NCI-H1417 (cell line): Measurements from ENCODE around the gene BIN2.
"Not testable (repeated sequence)": the region's sequence is repeated elsewhere in the genome, so short reads cannot be mapped to it uniquely, and the experiment has no call there.

Experiments
- DNase-seq, 3 experiments: peaks; one replicate each; lab custom pipeline; 2025; lab: John Stamatoyannopoulos, UW

BIN2 gene

DNA sequence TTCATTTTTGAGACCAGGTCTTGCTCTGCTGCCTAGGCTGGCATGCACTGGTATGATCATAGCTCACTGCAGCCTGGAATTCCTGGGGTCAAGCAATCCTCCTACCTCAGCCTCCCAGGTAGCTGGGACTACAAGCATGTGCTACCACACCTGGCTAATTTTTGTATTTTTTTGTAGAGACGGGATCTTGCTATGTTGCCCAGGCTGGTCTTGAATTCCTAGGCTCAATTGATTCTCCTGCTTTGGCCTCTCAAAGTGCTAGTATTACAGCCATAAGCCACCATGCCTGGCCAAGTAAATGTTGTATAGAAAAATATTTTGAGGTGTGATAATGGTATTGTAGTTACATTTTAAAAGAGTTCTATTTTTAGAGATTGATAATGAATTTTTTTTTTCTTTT is 12.6 kb downstream of the BIN2 start:
- DNase-seq = no peak

DNA sequence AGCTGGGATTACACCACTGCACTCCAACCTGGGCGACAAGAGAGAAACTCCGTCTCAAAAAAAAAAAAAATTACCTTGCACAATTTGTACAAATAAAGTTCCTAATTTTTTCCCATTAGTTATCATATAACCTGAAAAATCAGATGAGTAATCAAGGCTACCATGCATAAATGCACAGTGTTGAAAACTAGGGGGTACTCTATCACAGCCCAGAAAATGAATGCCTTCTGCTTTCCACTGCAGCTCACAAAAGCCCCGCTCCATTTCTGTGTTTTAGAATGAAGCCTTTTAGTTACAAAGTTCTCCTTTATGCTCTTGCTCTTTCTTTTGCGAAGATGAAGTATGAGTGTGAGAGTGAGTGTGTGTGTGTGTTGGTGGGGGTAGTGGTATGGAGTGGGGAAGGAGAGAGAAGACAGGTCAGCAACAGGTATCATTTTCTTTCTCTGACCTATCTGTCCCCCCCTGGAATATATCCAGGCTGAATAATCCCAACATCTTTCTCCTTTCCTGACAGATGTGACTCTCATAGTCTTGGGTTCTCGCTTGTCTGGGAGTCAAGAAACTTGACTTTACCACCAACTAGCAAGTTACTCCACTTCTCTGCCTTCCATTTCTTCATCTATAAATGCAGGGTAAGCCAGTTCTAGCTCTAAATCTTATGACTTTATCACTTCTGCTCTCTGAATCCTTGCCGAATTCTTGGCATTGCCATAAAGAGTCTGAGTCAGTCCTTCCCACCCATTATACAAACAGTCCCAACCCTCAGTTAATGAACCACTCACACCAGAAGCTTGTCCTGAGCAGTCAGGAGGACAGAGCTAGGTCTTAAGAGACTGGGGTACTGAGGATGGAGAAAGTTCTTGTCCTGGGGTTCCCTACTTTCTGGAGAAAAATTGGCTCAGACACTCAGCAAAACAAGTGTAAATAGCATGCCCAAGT is 16.1 kb downstream of the BIN2 start:
- DNase-seq = no peak

DNA sequence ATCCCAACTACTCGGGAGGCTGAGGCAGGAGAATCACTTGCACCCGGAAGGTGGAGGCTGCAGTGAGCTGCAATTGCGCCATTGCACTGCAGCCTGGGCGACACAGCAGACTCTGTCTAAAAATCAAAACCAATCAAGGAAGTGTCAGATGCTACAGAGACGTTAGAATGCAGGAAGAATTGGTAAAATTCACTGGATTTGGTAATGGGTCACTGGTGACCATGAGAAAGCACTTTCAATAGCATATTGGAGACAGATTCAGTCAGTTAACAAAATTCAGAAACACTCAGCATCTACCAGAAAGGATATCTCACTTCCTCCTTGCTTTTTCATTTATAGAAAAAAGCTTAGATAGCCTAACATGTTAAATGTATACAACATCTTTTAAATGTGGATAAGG is 17.5 kb downstream of the BIN2 start:
- DNase-seq = no peak

DNA sequence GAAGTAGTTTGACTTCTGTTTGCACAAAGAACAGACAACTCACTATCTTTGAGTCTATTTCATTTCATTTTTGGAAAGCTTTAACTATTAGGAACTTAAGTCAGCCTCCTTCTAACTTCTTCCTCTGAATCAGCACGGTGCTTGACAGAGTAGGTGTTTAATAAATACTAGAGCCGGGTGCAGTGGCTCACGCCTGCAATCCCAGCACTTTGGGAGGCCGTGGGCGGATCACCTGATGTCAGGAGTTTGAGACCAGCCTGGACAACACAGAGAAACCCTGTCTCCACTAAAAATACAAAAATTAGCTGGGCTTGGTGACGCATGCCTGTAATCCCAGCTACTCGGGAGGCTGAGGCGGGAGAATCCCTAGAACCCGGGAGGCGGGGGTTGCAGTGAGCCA is 23.2 kb downstream of the BIN2 start:
- not testable (repeated sequence) for DNase-seq

DNA sequence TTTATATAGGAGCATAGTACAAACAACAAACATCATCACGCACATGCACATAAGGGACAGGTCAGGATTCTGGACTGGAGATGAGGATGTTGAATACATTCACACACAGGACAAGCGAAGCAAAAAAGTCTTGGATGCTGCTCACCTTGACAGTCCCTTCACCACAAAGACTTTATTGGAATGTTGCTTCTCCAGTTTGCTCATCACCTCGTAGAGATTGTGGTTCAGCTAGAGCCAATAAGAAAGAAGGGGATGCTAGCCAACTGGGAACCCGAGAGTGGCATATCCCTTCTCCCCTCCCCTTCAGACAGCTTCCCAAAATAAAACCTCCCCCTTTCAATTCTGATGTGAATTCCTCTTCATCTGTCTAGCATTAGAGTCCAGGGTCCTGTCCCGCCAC is 28.3 kb downstream of the BIN2 start:
- DNase-seq = no peak

DNA sequence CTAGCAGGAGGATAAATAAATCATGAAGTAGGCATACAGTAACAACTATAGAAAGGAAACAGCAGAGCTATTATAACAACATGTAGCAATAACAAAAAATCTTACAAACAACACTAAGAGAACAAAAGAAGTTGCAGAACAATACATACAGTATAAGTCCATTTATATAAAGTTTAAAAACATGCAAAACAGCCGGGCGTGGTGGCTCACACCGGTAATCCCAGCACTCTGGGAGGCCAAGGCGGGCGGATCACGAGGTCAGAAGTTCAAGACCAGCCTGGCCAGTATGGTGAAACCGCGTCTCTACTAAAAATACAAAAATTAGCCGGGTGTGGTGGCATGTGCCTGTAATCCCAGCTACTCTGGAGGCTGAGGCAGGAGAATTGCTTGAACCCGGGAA is 29.9 kb downstream of the BIN2 start:
- not testable (repeated sequence) for DNase-seq

DNA sequence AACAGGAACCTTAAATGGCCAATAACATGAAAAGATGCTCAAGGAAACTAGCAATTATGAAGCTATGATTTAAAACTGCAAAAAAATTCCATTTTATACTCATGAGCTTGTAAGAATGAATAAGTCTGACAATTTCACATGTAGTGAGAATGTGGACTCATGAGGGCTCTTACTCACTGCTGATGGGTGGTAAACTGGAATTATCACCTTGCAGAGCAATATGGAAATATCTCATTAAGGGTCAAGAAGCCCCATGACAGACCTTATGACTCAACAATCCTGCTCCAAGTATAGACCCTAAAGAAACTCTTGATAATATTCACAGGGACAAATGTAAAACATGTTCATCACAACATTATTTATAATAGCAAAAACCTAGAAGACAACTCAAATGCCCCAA is 30.3 kb downstream of the BIN2 start:
- DNase-seq = no peak

DNA sequence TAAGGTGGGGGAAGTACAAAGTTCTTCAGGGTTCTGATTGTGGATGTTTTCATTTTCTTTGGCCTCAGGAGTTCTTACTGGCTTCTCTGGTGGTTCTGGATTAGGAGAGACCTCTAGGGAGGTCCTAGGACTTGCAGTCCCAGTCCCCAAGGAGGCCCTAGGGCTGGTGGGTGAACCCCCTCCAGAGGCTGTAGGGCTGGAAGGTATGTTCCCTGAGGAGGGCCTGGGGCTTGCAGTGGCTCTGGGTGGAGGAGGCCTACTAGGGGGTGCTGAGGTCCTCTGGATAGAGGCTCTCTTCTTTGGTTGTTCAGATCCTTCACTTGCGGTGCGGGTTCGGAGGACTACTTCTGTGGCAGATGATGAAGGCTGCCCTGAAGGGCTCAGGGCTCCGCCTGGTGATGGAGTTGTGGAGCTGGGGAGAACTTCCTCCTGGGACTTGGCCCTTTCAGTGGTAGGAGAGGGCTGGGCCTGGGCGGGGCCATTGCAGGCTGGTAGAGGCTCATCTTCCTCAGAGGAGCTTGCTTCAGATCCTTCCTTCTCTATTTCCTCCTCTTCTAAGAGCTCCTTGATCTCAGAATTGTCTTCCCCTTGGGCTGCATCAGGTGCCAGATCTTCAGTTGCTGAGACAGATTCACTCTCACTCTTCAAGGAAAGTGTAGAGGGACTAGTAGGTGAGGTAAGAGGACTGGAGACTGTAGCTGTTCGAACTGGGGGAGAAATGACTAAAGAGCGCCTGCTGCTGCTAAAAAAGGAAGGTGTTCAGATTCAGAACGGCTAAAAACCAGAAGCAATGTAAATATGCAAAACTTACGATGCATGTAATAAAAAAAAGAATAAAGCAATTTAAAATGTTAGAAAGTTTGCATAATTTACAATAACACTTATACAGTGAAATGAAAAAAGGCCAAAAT is 32.1 kb downstream of the BIN2 start:
- not testable (repeated sequence) for DNase-seq

DNA sequence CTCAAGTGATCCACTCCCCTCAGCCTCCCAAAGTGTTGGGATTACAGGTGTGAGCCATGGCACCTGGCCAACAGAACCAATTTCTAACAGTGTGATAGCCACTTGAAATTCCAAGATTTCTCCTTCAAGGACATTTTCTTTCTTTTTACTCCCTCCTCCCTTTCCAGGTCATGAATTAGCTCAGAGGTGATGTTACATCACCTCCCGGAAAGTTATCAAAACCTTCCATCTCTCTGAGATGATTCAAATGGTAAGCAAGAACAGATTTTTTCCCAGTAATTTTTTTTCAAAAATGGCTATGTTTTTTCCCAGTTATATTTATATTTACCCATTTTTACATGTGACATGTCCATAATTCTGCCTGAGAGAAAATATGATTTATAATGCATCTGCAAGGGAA is 38.1 kb downstream of the BIN2 start:
- no peak for DNase-seq

DNA sequence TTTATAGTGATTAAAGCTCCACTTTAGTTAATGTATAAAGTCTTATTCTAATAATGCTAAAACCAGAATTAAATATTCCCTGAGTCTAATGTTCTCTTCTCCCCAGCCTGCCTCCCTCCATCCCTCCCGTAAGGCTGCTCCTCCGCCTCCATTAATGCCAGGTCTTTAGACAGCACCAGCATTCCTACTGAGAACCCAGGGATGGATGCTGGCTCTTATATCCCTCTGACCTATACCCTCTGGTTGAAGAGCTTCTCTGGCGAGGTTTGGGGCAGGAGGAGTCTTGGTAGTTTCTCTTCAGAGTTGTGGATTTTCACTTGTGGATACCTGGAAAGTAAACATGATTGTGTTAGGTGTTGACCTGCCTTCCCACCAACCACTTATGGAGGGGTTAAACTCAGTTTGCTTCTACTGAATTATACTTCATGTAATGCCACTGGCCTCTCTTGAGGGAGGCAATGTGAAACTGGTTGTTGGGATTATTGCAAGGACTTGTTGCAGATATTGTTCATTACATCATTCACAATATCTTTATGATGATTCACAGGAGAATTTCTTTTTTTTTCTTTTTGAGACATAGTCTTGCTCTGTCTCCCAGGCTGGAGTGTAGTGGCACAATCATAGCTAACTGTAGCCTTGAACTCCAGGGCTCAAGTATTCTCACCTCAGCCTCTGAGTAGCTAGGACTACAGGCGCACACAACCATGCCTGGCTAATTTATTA is 42.6 kb downstream of the BIN2 start:
- no peak for DNase-seq

DNA sequence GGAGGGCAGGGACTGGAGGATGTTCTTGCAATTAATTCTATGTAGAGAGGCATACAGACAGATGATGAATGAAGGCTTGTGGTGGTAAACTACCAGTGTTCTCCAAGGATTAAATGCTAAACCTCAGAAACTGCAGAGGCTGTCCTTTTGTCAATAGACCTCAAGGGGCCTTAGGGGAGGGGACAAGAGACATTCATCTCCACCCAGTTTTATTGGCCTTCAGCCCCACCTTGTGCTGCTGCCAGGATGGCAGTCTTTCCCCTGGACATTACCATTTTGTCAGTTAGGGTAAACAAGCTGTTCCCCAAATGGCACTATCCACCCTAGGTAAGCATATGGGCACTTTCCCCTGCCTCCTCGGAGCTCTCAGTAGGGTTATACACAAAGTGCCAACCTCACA is 48.9 kb downstream of the BIN2 start:
- peak in 1 of 3 experiments; percentile 24 for DNase-seq

DNA sequence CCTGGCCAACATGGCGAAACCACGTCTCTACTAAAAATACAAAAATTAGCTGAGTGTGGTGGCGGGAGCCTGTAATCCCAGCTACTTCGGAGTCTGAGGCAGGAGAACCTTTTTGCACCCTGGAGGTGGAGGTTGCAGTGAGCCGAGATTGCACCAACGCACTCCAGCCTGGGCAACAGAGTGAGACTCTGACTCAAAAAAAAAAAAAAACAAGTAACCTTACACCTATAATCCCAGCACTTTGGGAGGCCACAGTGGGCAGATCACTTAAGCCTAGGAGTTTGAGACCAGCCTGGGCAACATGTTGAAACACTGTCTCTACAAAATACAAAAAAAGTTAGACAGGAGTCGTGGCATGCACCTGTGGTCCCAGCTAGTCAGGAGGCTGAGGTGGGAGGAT is 51.2 kb downstream of the BIN2 start:
- not testable (repeated sequence) for DNase-seq

DNA sequence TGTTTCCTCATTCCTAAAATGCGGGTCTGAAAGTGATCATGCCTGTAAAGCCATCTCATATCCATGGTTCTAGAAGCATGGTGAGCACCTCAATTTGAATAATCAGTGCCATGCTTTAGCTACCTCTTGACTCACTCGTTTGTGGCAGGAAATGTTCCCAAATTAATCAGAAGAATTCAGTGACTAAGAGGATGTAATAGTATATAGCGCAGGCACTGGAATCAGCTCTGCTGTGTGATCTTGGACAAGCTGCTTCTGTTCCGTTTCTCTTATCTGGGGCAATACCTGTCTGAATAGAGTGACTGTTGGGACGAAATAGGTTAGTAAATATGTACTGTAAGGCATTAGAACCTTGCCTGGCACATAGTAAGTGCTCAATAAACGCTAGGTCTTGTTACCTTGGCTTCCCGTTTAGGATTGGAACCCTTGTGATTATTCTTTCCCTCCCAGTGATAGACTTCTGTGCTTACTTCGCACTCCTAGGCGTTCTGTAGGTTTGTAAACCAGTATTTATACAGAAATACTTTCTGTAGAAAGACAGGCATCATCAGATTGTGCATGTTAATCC is 52.9 kb downstream of the BIN2 start:
- DNase-seq = no peak

DNA sequence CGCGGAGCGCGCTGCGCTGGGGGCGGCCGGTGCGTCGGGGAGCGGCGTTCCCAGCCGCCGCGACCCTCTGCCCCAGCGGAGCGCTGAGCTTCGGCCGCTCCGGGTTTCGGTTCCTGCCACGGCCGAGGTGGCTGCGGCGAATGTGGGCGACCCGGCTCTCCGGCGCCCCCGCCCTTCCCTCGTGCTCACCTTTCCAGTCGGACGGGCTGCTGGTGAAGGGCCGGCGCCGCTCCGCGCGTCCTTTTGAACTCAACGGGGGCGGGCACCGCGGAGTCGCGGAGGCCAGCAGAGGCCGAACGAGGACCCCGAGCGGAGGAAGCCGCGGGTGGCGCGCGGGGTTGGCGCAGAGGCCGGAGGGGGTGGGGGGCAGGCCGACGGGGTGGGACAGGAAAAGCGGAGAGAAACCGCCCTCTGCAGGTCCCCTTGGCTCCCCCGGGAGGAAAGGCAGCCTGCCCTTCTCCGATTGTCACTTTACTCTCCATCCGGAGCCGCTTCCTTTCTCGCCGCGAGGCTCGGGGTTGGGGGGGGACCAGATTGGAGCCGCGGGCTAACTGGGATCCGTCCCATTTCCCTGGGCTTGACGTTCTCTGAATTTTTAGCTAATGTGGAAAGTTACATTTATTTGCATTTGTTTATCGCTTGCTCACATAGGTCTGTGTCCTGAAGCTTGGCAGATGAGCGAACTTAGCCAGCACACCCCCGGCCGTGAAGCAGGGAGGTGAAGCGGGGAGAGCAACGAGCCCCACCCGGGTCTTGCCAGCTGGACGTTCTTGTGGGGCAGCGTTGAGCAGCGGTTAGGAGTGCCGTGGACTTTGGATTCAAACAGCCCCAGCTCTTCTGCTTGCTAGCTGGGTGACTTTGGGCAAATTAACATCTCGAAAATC is 53.7 kb downstream of the BIN2 start, which contains the start of gene SMAGP:
SMAGP (minus strand) TSS at position 349 of the 884 bp plus-strand sequence. CDS start 1,137 bp downstream, outside the sequence.
- peak; percentile 48 to 87 (median 80) for DNase-seq

DNA sequence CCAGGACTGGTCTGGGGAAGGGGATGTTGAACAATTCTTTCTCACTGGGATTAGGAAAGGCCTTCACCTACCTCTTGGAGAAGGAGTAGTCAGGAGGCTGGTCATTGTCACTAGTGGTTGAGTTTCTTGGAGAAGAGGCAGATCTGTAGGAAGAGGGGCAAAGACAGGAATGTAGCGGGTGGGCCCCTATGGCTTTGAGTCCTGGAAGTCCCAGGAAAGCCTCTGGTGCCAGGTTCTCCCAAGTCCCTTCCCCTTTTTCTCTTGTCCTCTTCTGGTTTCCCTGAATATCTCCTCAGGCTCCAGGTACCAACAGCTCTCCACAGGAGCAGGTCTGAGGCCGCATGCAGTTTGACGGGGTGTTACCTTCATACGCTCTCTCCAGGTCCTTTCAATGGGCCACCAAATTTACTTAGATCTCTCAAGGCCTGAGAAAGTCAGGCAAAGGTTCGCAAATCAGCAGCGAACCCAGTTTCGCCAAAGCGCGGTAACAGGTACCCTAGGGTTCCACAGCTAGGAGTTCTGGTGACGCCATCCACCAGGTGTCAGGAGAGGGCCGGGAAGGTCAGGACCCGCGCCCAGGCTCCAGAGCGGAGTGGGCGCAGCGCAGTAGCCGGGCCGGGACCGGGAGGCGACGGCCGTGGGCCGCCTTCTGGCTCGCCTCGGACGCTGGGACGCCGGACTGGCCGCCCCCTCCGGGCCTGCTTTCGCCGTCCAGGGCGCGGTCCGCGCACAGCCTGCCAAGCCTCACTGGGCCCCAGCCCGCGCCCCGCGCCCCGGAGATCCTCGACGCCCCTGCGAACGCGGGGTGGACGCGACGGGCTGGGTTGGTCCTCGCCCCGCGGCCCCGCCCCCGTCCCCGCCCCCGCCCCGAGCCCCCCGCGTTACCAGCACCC is 54.6 kb downstream of the BIN2 start:
- peak; percentile 24 to 79 (median 76) for DNase-seq

DNA sequence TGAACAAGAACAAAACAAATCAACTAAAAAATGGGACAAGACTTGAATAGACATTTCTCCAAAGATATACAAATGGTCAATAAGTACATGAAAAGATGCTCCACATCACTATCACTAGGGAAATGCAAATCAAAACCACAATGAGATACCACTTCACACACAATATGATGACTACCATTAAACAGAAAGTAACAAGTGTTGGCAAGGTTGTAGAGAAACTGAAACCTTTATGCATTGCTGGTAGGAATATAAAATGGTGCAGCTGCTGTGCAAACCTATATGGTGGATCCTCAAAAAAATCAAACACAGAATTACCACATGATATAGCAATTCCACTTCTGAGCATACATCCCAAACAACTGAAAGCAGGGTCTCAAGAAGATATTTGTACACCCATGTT is 59.0 kb downstream of the BIN2 start:
- no peak for DNase-seq

DNA sequence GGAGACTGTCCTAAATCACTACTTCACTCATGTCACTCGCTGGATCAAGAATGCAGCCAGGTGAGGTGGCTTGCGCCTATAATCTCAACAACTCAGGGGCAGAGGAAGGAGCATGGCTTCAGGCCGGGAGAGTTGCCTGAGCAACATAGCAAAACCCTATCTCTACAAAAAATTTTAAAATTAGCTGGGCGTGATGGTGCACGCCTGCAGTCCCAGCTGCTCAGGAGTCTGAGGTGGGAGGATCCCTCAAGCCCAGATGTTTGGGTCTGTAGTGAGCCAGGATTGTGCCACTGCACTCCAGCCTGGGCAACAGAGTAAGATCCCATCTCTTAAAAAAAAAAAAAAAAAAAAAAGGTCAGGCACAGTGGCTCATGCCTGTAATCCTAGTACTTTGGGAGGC is 59.7 kb downstream of the BIN2 start:
- DNase-seq = no peak

DNA sequence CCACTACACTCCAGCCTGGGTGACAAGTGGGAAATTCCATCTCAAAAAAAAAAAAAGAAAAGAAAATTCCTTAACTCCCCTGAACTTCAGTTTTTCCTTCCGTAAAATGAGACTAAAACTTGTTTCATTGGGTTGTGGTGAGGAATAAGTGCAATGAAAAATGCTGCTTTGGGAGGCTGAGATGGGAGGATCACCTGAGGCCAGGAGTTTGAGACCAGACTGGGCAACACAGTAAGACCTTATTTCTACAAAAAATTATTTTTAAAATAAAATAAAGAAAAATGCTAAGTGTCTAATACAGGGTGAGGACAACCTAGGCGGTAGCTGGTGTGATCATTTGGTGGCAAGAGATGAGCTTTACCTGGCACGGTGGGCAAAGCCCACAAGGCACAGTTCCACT is 60.6 kb downstream of the BIN2 start:
- no peak for DNase-seq

DNA sequence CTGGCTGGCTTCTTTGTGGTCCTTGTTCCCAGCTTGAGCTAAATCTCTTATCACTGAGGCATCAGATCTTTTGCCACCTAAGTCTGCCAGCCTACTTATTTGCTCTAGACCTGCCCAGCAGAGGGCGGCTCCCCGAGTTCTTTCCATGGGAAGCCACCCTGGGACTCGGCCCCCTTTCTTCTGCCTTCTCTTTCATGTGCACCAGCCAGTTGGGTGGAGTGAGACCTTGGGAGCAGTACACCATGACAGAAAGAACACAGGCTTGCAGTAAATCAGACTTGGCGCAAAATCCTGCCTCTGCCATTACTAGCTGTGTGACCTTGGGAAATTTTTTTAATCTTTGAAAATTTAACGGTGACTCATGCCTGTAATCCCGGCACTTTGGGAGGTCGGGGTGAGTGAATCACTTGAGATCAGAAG is 61.2 kb downstream of the BIN2 start:
- peak in 1 of 3 experiments; percentile 21 for DNase-seq

DNA sequence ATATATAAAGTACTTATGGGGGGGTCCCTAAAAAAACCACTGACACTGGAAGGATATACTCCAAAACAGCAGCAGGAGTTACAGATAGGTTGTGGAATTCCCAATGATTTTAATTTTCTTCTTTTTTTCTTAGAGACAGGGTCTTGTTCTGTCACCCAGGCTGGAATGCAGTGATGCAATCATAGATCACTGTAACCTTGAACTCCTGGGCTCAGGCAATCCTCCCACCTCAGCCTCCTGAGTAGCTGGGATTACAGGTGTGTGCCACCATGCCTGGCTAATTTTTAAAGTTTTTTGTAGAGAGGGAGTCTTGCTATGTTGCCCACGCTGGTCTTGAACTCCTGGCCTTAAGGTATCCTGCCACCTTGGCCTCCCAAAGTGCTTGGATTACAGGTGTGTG is 64.4 kb downstream of the BIN2 start:
- DNase-seq = not testable (repeated sequence)
